NCI-H2081 treated with DMSO at 0.1 percent for 48 hours (cell line): ENCODE data around the gene TMED8.
"Not testable (repeated sequence)": the region's sequence is repeated elsewhere in the genome, so short reads cannot be mapped to it uniquely, and the experiment has no call there.

Experiments used
- DNase-seq: peaks from one replicate; lab custom pipeline; 2025; lab: John Stamatoyannopoulos, UW

Gene TMED8

DNA sequence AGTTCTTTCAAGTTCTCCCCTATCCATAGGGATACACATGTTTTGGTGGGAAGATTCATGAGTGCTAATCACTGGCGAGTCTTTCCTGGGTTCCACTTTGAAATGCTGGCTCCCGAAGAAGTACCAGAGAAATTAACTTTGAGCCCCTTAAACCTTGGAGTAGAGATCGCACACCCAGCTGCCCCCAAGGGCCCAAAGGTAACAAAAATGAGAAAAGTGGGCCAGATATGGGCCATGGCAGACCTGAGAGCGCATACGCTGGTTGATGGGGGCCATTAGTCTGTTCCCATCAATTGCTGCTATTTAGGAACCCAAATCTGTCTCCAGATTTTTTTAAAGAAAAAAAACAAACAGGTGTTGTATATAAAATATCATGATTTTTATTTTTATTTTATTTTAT, 53.9 kb downstream of the TMED8 start:
- no peak for DNase-seq

DNA sequence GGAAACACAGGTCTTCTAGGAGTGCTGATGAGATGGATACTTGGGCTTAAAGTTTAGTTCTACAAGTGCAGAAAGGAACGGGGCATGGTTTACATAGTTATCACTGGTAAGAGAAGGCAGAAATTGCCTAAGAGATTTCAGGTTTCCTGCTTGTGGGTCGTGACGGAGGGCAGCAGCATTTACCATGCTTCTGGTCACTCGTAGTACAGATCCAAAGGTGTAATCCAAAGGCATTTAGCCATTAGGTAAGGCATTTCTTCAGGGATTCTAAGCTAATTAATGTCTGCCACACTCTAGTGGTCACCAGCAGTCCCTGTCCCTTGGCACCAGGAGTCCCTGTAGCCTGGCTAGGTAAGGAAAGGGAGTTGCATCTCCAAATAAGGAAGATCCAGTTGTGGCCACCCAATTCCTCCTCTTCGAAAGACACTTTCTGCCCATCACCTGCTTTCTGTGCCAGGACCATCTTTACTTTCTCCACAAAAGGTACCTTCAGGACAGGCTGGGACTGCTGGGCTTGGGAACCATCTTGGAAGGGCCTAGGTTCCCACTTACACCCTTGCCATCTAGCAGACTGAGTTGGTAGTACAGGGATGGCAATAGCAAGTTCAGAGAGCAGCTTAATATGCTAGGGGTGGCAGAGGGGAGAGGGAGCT, 54.5 kb downstream of the TMED8 start:
- no peak for DNase-seq

DNA sequence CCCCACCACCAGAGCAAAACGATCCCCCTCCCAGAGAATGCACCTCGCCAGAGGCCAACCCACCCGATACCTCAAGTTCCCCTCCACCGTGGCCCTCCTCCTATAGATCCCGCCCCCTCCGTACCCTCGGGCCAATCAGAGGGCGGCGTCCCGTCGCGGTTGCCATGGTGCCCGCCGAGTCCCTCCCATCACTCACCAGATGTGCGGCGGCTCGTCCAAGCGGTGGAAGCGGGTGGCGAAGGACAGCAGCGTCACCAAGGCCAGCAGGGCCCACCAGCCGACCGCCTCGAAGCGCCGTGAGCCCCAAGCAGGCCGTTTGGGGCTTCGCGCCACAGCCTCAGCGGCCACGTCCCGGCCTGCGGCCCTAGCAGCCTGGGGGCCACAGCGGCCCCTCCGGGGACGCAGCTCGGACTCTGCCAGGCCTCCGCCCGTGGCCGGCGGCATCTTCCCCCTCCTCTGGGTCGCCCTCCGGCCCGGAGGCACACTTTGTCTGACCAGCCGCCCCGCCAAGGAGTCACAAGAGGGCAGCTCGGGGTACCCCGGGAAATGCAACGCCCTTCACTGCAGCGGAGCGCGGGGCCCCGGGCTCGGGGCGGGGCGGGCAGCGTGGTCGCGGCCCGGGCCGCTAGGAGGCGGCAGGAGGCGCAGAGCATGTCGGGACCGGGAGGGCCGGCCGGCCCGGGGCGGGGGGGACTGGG, 56.5 kb downstream of the TMED8 start, which contains the start of gene POMT2:
Gene POMT2 (minus strand): TSS at position 646 of the 698 bp plus-strand sequence. CDS start 202 bp downstream, at position 444.
- peak; percentile 59 for DNase-seq

DNA sequence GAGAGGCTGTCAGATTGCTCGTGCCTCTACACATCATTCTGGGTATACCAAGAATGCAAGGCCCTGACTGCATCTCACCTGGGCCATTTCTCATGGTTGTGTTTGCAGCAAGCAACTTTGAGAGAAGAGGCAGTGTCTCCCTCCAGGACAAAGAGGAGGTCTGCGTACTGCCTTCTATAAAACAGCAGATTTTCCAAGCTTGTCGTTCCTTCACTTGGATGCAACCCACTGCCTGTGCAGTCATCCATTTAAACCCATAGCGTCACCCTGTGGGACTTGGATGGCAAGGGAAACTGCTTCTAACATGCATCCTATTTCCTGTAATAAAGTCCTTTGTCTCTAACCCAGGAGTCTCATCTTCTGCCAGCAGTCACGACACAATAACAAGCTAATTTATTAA, 57.5 kb downstream of the TMED8 start:
- no peak for DNase-seq

DNA sequence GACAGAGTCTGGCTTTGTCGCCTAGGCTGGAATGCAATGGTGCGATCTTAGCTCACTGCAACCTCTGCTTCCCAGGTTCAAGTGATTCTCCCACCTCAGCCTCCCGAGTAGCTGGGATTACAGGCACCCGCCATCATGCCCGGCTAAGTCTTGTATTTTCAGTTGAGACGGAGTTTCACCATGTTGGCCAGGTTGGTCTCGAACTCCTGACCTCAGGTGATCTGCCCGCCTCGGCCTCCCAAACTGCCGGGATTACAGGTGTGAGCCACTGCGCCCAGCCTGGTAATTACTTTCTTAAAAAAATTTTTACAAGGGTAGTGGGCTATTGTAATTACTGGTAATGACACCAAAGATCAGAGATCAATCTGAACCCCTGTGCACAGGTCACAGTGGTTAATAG, 58.1 kb downstream of the TMED8 start:
- not testable (repeated sequence) for DNase-seq

DNA sequence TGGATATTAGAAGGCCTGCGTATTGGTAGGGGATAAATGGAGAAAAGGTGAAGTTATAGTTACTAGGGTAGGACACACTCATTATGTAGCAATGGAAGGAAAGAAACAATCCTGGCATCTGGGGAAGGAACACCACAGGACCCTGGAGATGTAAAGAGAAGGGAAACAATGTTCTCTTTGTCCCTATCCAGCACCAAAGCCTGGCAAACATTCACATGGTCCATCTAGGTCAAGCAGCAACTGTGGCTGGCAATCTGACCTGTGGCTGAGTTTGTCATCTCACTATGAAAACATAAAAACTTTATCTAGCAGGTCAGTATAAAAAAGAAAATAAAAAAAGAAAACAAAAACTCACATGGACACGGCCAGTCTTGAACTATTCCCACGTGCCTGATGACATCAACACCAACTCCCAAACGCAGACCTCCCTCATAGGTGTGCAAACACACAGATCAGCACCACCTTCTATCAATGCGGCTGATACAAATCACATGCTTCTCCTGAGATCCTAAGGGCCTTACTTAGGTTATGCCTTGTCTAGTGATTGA, 58.8 kb downstream of the TMED8 start:
- no peak for DNase-seq

DNA sequence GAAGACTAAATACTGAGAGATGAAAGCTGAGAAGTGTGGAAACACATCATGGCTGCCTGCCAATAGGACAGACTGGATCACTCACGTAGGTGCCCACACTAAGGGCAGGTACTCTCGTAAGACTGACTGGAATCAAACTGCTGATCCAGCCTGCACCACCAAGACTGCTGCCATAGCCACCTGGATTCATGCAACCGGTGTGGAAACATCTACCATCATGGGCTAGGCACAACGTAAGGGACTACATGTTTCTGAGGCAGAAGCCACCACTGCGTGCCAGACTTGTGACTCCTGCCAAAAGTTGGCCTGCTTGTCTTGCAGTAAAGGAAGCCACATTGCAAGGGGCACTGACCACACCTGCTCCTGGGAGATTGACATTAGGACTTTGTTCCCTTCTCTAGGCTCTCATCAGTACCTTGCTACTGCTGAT, 60.0 kb downstream of the TMED8 start:
- no peak for DNase-seq

DNA sequence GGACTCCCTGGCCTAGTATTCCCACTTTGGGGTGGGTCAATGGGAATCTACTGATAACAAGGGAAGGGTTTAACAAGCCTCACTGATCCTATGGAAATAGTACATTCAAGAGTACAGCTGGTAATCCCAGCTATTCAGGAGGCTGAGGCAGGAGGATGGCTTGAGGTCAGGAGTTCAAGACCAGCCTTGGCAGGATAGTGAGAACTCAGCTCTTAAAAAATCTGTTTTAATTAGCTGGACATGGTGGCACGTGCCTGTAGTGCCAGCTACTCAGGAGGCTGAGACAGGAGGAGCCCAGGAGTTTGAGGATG, 60.7 kb downstream of the TMED8 start:
- DNase-seq = no peak

DNA sequence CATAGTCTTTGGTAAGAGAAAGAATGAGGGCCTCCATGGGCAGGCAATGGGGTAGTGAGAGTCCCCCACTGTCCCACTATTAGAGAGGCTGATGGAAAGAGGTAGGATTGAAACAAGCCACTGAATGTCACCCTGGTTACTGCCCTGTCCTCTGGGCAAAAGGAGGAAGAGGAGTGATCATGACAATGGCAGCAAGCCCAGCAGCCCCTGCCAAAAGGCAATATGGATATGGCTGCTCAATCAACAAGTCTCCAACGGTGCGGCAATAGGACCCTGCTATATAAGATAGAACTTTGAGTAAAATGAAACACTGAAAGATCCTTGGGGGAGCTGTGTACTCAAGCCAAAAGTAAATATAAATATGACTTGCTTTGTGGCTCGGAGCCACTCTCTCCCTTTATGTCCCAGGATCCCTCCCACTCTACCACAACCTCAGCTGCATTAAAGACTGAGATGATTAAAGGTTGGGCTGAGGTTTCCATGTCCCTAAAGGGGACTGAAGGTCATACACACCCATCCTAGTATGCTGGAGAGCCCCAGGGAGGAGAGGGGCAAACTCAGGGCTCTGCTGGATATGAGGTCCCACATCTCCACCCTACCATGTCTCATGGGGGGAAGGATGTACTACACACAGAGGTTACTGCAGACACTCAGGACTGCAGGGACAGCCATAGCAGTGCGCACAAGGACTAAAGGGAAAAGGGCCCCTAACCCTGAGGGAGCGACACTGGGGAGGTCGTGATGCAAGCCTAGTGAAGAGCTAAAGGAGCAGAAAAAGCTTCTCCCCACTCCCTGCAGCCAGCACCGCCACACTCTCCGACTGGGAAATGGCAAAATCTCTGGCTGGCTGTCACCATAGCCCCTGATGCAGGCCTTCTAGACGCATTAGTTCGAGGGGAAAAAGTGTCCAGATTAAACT, 62.1 kb downstream of the TMED8 start:
- DNase-seq = no peak

DNA sequence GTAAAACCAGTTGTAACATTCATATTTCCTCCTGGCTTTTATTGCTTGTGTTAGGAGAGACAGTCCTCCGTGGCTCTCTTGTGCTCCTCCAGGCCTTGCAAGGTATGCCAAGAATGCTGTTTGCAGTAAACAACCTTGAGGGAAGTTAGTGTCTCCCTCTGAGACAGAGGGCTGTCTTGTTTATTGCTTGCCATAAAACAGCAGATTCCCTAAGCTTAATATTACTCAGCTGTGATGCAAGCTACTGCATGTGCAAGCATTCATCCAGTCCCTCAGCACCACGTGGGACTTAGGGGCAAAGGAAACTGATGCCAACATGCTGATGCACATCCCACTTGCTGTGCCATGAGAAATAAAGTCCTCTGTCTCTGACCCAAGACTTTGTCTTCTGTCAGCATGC, 62.9 kb downstream of the TMED8 start:
- no peak for DNase-seq

DNA sequence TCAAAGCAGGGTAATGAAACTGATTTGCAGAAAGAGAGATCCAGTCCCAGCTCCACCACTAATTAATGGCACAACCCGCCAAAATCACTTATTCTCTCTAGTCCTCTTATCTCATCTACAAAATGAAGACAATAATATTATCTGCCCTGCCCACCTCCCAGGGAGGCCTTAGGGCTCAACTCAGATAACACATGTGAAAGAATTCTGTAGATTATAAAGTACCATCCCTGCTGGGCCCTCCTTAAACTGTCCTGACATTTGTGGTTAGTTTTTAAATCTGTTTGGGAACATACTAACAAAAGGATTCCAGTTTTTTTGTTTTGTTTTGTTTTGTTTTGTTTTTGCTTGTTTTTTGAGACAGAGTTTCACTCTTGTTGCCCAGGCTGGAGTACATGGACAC, 63.5 kb downstream of the TMED8 start:
- no peak for DNase-seq

DNA sequence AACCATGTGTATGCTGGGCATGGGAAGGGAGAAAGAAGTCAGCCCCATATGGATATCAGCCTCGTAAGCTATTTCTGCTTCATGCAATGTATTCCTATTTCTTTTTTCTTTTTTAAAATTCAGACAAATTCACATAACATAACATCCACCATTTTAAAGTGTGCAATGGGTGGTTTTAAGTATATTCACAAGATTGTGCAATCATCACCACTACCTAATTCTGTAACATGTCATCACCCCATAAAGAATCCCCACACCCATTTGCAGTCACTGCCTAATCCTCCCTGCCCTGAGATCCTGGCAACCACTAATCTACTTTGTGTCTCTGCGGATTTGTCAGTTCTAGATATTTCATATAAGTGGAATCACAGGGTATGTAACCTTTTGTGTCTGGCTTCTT, 65.7 kb downstream of the TMED8 start:
- DNase-seq = no peak

DNA sequence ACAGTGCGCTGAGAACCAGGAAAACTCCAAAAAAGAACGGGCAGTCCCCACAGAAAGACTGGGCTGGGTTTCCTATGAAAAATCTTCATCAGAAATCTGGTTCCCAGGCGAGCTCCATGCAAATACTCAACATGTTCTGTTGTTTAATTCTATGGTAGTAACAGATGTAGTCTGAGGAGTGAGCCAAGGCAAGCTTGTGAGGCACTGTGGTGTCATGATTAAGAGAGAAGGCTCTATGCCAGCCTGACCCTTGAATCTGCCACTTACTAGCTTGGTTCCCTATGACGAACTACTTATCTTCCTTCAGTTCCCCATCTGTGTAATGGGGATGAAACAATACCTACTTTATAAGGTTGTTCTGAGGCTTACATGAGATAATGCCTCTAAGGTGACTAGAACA, 66.9 kb downstream of the TMED8 start:
- no peak for DNase-seq

DNA sequence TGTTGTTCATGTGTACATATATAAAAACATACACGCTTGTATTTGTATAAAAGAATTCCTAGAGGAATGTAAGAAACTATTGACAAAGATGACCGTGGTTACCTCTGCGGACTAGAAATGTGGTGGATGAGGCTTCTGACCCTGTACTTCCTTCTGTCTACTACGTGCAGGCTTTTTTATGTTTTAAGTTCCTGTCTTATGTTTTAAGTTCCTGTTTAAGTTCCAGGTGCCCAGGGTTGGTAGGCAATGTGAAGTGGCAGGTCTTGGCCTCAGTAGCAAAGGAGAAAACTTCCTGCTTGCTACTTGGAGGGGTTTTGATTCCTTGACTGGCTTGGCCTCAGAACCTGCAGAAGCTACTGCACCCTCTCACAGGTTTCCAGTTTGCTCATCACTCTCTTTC, 67.8 kb downstream of the TMED8 start:
- no peak for DNase-seq

DNA sequence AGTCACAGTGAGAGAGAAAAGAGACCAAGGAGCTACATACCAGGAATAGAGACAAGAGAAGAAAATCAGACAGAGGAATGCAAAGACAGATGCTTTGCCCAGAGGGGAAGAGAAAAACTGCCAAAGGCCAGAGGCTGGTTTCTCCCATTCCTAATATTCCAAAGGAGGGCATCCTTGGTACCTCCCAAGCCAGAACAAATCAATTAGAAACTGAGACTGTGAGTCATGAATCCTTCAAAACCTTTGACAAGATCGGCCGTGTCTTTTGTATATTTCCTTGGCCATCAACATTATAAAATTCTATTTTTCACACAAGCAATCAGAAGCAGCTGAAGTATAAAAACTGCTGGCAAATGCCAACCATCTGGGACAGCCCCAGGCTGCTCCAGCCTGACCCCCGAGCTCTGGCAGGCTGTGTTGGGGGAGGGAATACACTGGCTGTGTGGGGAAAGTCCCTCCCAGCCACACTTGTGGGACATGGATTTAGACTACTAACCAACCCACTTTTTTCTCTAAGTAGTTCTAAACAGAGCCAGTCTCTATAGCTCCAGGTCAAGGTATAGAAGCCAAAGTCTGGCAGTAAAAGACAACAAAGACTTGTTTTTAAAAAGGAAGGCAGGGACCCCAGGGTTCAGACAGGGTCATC, 69.9 kb downstream of the TMED8 start:
- no peak for DNase-seq

DNA sequence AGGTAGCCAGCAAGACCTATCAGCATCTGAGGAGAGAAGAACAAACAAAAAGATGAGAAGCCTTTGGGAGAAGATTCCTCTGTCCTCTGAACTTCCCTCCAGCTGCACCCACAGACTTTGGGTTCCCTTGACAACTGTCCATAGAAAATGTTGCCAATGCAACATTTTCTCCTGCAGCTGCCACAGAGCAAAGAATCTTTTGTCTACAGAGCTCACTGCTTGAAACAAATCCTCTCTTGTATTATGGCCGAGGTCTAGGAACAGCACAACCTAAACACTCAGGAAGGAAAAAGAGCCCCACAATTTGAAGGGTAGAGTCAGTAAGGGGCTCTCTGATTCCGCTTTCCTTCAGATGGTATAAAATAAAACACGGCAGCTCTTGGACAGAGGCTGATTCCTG, 70.5 kb downstream of the TMED8 start:
- no peak for DNase-seq

DNA sequence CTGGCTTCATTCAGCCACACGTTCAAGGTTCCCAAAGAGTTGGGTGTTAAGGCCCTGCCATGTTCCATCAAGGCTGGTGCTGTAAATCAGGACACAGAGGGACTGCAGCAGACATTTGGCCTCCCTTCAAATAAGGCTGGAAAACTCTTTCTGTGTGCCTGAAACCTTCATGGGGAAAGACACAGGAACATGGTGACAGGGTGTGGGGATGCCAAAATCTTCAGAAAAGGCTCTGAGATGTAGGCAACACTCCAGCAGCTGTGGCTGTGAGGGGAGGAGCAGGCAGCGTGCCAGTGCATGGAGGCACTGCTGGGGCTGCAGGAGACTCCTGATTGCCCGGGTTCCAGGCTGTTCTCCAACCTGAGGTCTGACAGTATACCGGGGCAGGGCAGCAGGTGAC, 71.2 kb downstream of the TMED8 start:
- no peak for DNase-seq

DNA sequence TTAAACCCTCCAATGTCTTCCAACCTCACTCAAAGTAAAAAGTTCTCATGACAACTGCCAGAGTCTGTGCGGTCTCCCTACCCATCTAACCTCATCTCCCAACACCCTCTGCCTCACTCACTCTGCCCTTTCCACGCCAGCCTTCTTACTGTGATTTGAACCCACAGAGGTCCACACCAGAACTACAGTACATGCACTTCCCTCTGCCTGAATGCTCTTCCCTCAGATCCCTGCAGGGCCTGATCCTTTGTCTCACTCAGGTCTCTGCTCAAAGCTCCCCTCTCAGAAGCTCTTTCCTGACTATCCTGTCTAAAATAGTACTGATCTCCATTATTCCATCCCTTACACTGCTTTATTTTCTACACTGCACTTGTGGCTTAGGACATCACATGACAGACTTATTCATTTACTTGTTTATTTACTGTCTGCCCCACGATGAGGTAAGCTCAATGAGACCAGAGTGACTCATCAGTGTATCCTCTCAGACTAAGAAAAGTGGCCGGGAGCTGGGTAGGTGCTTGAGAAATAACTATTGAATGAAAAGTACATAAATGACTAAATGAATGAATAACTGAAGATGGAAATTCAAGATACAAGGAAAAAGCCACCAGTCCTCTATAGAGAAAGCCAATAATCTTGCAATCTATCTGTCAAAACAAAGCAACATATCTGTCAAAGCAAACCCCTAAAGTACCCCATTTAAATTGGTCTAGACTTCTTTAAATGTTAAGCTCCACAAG, 73.3 kb downstream of the TMED8 start:
- no peak for DNase-seq

DNA sequence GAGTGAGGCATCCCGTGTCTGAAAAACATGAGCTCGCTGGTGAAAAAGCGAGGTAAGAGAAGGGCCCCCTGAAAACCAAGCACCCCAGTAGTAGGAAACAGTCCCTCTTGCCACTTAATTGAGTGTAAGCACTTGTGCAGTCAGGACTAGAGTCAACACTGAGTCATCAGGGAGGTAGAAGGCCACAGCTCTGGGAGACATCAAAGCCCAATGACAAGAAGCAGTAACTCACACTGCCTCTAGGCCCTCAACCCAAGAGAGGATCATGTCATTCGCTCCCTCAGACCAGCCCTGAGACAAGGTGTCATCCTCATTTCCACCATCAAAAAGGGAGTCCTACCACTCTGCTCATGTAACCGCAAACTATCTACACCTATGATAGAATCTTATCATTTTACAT, 74.0 kb downstream of the TMED8 start:
- no peak for DNase-seq

DNA sequence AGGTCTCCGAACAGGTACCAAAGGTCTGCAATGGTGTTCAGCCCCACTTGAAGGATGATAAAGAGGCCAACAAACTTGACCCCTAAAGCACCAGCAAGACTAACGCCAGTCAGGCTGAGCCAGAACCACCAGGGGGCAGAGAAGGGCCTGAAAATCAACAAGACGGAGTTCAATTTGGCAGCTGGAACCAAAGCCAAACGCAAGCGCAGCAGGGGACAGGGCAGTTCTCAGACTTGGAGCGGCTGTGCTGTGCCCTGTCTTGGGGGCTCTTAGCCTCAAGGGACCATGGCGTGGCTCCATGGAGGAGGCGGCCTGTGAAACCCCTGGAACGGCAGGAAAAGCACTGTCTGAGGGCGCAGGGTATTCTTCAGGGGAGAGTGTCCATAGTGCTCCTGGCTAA, 75.8 kb downstream of the TMED8 start:
- DNase-seq = no peak

DNA sequence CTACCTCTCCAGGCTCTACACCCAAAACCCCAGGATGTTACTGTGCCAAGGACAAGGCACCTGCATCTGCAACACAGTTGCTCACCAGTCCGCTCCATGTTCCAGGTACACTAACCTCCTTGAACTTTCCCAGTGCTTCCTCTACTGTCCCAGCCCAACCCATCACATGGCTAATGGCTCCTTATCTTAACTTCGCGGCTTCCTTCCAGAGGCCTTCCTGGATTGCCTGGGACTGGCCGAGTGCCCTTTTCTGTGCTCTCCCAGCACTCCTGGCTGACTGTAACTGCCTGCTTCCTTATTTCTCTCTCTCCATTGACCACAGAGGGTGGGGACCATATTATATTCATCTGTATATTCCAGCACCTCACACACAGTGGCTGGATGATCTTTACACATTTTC, 77.1 kb downstream of the TMED8 start:
- DNase-seq = no peak

DNA sequence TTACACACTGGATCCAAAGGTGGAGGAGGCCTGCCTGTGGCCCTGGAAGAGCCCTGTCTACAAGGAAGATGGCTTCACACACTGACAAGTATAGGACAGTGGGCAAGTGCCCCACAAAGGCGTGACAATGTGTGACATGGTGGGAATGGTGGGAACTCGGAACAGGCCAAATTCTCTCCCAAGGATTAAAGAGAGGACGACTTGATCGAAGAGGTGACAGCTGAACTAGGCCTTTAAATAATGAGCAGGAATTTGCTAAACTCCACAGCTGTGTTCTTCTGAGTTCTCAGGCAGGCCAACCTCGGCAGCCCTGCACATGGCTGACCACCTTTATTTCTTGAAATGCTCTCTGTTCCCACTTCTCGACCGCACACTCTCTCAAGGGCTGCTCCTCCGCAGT, 80.0 kb downstream of the TMED8 start:
- no peak for DNase-seq
